EL (cell line): Measurements from ENCODE around the gene TCP11.

ENCODE experiments used
- DNase-seq: peaks from one replicate; pipeline ENCODE4 v3.0.0-alpha.2; 2016

Gene TCP11

DNA sequence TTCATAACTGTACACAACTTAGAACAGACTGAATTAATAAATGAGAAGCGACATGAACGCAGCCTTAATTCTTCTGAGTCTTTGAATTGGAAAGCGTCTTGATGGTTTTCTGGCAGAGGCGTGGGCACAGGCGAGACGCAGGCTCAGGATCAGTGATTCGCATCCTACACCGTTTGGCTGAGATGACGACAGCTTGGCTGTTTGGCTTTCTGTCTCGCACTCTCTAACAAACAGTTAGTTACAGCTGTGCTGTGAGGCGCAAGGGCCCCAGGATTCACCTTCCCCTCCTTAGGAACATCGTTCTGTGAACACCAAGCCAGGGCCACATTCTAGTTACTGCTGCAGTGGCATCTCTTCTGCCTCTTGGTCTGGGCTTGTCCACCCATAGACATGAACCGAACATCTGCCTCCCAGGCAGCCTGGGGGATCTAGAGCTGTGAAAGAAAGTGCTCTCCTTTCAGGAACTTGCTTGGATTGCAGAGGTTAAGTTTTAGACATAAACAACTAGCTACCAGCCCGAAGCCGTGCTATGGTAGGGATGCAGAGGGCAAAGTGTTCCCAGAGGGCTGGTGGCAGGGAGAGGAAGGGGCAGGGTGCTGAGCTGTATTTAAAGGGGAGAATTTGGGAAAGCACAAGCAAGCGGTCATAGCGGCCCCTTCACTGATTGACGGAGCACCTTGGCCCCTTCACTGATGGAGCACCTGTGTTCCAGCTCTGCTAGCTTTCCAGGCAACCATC is 49.6 kb downstream of the TCP11 start:
- DNase-seq, result peak; percentile 19

DNA sequence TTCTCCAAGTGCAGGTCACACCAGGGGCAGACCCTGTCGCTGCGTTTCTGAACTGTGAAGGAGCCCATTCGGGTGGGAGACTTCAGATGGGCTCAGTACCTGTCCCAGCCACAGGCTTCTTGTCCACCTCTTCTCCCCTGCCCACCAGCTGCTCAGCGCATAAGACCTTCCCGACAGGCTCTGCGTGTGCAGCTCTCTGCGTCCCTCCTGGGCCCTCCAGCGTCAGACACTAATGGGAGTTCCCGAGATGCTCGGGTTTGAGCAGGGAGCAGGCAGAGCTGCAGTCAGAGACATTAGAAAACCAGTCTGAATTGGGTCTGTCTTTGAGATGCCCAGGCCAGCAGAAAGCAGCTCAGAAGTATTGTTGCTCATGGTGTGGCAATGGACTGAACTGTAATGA is 50.4 kb downstream of the TCP11 start:
- no peak for DNase-seq

DNA sequence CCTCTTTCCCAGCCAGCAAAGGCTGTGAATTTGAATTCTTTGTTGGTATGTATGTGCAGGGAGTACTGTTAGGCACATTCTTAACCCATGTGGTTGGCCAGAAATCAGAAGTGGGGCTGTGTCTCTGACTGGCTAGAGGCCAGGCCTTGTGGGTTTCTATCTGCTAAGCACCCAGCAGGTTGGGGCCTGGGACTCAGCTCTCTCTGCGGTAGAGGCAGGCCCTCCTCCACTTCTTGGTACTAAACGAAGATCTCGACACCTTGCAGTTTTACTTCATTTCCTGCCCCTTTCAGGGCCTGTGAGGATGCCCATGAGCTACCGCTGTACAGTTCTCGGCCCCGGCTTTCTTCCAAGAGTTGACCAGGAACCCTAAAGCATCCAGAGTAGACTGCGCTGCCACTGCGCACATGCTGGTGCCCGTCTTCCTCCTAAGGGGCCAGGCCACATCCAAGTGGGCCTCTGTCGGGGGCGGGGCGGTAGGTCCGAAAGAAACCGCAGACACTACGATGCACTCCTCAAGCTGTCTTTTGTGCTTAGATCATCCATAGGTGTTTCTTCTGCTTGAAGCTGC is 51.1 kb downstream of the TCP11 start:
- DNase-seq, result peak; percentile 93

DNA sequence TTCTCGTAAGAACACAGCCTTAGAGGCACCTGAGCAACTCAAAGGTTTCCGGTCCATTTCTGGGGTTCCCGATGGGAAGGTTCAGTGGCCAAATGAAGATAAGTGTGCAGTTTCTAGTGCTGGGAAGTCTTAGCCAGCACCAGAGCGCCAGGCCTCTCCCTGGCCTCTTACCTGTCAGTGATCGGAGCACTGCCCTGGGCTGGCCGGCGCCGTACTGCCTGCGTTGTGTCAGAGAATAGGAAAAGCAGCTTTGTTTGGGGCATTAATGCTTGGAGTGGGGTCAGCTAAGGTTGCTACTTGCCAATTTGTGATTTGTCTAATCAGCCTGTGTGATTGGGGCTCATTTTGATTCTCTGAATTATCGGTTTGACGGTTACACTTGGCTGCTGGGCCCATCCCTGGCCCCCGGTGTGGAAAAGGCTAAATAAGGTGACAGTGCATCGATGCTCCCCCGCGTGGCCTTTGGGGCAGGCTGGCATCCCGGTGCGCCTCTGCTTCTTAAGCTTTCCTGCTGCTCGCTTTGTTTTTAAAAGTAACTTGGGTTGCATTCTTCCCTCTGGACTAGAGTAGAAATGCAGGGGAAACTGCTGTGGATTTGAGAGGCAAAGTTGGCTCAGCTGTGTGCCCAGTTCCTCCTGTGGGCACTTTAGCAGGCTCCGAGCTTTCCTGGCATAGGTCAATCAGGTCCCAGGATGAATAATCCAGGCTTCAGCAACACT is 51.8 kb downstream of the TCP11 start:
- no peak for DNase-seq

DNA sequence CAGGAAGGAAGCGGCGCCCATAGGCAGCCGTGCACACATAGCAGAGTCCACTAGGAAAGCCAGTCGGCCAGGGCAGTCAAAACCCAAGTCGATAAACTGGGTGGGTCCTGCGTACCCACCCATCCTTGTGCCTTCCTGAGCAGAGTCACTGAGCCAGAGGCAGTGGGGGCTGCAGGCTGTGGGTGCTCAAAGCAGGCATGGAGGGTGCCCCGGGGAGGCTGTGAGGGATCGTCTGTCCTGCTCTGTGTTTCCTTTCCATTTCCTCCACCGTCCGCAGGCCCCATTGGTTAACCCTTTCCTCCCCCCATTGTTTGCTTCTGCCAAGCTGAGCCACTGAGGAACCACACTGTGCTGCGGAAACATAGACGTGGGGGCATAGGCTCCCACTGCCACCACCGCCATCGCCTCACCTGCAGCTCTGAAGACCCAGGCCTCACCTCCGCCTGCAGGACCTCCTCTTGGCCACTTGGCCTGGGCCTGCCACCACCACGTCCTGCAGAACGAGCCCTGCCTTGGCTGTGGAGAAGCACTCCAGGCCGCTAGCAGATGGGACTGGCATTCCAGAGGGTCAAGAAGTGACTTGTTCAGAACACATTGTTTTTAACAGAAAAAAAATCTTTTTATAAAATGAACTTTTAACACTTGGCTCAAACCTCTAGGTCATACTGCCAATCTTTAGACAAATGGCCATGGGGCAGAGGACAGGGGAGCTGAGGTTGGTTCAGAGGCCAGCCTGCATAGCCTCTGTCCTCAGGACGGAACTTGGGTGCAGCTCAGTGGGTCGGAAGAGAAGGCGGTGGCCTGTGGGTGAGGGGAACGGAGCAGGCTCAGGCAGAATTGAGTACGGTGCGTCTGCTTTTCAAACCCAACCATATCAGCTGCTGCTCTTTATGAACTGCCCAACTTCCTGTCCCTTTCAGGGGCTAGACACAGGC is 52.6 kb downstream of the TCP11 start:
- DNase-seq, result no peak

DNA sequence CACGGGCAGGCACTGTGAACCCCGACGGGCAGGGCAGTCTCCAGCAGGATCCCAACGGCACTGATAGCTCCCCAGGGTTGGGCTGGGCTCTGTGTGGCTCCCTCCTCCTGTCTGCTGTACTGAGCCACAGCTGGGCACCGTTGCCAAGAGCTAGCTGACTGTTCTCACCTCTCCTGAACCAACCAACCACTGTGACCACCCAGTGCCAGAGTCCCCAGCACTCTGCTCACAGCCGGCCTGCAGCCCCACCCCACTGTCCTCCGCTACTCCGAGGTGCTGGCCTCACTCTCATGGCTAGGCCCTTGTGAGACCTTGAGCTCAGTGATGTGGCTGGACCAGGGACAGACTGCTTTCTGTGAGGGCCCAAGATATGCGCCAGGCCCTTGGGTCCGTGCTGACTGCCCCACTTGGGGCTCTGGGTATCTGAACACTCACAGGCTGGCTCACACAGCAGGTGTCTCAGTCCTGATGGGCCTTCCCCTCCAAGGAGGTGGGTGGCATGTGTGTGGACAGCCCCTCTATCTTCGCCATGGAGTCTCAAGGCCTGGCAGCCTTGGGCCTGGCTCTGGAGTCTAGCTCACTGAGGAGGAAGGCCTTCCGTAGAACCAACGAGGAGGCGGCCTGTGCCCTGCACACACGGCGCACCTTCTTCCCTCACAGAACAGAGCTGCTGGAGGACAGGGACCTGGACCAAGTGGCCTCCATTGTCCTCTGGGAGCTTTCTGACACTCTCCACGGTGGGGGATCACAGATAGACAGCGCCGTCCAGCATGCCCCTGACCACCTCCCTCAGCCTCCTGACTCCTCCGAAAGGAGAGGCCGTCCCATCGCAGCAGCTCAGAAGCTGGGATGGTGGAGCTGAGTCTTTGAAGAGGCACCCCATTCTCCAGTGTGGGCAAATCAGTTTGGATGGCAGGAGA is 53.5 kb downstream of the TCP11 start:
- DNase-seq, result no peak

DNA sequence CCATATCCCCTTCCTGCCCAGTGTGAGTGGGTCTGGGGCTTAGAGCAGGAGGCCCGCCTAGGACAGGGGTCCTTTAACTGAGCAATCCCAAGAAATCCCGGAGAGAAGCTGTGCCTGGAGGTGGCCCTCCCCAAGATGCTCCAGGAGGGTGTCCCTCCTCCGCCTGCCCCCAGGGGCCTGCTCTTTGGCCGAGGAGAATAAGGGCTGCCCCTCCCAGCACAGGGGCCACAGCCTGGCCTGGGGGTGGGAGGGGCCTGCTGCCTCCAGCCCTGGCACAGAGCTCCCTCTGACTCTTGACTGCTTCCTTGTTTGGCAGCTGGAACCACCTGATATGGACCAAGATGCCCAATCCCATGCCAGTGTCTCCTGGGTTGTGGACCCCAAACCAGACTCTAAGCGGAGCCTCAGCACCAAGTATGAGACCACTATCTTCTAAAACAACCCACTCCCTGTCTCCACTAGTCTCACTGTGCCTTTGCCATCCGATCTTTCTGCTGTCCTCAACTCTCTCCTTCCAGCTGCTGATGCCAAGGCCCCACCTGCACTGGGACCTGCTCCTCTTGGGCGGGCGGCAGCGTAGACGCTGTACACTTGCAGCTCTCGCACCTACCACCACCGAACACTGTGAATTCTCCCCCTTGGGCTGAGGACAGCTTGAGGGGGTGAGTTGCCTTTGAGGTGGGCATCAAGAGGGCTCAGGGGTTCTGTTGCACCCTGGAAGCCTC is 54.3 kb downstream of the TCP11 start:
- no peak for DNase-seq

DNA sequence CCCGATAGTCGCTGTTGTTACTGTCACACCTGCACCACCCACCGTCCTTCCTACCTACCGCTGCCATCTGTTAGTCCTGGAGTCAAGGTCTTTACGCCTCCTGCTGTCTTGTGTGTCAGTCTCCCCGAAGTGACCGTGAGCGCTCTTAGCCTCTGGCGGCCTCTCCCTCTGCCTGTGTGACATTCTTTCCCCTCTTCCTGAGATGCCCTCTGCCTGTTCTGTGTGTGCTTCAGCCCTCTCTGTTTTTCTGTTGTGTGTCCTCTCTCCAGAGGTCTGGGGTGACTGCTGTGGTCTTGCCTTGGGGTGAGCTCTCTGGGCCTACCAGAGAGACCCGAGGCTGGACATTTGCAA is 54.9 kb downstream of the TCP11 start:
- DNase-seq, result no peak

DNA sequence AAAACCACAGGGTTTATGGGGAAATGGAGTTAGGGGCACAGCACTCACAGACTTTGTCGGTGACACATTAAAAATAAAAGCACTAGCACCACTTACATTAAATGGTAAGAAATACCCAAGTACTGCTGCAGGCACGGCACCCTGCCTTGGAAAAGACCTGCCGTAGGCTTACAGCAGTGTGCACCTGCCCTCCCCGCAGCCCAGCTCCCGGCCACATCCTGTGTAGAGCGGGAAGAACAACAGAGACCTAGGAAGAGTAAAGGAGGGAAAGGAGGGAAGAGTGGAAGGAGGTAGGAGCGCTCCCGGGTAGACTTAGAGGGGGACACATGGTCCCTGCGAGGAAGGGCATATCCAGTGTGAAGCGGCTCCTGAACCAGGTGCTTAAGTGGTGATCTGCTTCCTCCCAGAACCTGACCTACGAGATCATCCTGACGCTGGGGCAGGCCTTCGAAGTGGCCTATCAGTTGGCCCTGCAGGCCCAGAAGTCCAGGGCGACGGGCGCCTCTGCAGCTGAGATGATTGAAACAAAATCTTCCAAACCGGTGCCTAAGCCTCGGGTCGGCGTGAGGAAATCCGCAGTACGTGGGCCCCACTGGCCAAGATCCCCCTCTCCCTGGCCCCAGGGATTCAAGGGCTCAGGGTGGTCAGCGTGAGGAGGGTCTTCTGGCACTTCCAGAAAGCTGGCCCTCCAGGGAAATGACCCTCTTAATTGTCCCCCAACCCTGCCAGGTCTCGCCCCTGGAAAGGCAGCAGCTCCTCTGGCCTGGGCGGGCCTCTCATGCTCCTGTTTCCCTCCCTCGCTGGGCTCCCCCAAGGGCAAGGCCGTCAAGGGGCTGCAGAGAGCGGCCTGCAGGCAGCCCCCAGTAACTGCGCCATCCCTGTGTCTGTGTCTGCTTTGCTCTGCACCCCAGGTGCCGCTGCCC is 55.5 kb downstream of the TCP11 start:
- DNase-seq, result no peak

DNA sequence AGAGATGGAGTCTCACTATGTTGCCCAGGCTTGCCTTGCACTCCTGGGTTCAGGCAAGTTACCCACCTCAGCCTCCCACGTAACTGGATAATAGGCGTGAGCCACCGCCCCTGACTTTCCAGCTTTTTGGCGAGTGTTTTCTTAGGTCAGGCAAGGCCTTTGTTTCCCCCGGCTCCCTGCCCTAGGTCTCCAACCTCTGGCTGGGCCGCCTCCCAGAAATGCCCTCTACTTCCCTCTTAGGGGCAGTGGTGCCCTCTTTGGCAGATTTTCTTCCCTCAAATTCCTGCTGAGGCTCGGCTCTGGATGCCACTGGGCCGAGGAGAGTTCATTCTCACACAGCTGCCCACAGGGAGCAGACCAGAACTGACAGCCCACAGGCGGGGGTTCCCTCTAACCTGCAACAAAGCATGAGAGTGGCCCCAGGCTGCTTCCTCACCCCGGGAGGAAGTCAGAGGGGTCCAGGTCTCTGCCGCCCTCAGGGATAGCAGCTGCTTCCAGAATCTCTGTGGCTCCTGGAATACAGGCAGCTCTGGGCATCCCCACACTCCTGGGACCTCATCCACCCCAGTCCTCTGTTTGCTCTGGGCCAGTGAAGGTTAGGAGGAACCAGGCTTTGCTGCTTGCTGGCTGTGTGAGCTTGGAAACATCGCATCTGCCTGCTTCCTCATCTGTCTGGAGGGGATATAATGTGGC is 56.5 kb downstream of the TCP11 start:
- DNase-seq, result no peak

DNA sequence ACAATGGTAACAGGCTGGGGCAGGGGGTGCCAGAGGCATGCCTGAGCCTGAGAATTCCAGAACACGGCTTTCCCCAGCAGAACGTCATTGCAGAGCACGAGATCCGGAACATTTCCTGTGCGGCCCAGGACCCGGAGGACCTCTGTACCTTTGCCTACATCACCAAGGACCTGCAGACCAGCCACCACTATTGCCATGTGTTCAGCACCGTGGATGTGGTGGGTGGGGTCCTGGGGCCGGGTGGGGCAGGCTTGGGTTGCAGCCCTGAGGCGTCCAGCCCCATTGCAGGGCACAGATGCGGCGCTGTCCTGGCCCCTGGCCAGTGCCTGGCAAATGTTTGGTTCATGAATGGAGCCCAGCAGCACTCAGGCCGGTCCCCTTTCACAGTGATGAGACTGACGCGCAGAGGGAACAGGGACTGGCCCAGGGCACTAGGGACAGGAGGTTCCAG is 57.1 kb downstream of the TCP11 start:
- DNase-seq, result no peak

DNA sequence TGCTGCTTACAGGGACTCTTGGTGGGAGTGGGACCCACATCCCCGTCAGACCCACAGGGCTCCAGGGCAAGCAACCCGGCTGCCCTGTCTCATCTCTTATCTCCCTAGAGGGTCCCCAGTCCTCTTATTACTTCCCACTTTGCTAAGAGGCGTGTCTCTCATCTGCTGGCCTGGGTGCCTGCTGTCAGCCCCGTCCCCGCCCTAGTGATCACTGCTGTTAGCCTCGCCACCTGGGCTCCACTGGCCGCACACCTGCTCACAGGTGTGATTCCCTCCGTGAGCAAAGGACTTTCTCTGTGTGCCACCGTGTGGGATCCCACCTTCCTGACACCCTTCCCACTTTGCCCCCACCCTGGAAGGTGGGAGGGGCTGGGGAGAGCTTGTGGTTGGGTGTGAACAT is 57.6 kb downstream of the TCP11 start:
- no peak for DNase-seq

DNA sequence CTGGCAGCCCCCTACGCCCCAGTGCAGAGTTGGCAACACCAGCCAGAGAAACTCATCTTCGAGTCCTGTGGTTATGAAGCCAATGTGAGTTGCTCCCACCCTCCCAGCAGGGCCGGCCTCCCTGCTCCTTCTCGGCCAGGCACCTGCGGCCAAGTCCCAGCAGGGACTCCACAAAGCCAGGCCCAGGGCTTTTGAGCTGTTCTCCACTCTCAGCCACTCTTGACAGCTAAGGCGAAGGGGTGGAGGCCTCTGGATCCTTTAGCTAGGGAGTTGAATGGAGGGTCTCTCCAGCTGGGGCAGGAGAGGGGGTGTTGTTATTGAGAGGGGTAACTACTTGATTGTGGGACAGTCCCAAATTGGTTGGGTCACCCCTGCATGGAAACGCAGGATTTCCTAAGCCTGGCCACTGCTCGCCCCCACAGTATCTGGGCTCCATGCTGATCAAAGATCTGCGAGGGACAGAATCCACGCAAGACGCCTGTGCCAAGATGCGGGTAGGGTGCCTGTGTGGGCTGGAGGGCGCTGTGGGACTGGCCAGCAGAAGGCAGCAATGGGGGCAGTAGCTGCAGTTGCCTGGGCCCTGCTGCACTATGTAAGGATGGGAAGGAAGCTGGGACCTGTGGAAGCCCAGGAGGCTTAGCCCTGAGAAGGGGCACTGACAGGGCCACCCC is 58.3 kb downstream of the TCP11 start:
- DNase-seq, result no peak

DNA sequence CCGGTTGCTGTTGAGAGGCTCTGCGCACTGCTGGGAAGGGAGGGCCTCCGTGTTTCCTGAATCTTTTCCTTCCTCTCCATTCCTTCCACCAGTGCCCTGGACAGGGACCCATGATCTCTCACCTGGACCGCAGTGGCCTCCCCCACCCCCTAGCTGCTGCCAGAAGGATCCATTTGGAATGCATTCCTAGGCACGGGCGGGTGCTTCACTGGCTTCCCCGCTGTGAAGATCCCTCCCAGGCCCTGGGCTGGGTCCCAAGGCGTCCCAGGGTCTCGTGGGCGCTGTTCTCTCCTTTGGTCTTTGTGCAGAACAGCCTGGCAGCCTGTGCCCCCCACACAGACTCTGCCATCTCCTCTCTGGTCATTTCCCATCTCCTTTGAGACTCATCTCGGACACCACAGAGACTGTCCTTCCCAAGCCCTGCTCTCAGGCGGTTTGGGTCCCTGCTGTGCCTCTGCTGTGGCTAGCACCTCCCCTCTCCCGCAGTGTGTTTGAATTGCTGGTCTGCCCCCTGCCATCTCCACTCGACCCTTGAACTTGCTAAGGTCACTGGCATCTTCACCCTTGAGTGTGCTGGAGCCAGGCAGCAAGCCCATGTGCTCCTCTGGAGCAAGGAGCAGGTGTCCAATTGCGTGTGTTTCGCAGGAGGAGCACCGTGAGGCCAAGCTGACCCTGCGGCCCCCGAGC is 59.0 kb downstream of the TCP11 start:
- no peak for DNase-seq

DNA sequence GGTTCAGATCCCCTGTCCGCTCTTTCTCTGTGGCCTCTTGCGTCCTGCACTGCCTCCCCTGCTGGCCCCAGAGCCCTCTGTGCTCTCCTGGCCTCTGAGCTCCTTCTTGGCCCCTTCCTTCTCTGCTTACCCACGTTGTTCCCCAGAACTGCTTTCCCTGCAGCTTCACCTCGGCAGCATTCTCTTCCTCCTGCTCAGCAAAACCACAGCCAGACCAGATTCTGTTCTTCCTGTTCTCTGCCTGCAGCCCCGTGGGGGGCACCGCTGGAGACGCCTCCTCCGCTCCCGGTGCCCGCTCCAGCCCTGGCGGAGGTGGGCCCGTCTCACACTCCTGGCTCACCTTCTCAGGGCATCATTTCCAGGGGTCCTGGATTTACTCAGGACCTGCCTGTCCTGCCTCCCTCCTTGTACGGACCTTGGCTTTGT is 59.7 kb downstream of the TCP11 start:
- DNase-seq, result no peak

DNA sequence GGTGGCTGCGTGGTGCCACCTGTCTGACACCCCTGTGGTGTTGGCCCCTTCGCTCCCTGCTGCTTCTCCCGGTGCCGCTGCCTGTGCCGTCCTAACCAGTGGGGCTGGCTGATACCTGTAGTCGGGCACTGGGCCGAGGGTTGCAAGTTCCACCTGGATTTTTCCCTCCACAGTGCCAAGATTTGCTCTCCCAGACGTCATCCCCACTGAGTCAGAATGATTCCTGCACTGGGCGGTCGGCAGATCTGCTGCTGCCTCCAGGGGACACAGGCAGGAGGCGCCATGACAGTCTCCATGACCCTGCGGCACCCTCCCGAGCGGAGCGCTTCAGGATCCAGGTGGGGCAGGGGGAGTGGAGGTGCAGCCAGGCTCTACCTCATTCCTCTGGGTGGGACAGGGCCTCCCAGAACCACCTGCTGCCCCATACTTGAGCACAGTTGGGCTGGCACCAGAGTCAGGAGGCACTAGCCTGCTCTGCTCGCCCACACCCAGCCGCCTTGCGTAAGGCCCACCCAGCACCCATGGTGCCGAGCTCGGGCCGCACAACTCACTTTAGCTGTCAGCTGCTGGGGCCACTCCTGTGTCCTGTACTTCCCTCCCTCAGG is 60.2 kb downstream of the TCP11 start:
- DNase-seq, result no peak

DNA sequence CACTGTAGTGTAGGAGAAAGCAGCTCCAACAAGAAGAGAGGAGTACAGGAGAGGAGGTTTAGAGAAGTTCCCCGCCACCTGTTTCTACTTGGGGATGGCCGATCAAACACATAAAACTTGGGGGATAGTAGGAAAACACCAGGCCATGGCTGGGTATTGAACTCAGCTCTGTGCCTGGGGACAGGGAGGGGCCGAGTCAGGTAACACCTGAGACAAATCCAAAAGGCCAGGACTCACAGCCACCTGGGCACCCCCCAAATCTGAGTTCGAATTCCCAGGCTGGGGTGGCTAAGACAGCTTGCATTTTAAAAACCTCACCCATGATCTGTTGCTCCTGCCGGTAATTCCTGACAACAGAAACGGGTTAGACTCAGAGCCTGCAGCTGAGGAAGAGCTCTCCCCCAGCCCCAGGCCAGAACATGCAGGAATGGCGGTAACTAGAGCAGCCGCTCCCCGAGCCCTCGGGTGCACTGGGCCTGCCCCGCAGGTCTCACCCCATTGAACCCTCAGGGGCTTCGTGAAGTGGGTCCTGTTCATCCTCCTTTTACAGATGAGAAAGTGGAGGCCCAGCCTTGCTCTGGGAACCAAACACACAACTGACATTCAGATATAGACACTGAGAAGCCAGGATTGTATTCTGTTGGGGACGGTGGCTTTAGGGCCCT is 61.0 kb downstream of the TCP11 start:
- DNase-seq, result no peak
